ENCODE data around the gene PARVB.

DNA sequence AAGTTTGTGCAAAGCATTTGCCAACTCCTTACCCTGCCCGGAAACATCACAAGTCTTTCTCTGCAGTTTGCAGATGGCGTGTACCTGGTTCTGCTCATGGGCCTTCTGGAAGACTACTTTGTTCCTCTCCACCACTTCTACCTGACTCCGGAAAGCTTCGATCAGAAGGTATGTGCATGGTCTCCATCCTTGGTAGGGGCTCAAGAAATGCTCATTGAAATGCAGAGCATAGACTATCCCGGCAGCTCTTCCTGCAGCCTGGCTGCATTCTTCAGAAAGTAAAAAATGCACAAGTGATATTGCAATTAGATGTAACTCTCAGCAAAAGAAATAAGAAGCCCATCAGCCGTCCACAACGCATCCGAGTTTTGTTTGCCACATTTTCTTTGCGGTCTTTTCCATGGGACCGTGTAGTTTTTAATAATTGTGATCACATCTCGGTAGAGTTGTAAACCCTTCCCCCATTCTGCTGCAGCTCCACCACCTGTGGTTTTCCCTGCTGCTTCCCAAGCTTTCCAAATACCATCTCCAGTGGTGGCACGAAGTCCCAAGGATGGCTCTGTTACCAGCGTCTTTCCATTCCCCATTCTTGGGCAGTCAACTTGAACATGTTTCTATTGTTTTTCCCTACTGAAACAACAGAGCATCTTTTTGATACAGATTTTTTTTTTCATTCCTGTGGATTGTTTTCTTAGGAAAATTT is 134.0 kb downstream of the PARVB start:
- TF ChIP-seq POLR2A (IDR thresholded peaks at IDR 0.05): no peak
- TF ChIP-seq, protein P1, sequence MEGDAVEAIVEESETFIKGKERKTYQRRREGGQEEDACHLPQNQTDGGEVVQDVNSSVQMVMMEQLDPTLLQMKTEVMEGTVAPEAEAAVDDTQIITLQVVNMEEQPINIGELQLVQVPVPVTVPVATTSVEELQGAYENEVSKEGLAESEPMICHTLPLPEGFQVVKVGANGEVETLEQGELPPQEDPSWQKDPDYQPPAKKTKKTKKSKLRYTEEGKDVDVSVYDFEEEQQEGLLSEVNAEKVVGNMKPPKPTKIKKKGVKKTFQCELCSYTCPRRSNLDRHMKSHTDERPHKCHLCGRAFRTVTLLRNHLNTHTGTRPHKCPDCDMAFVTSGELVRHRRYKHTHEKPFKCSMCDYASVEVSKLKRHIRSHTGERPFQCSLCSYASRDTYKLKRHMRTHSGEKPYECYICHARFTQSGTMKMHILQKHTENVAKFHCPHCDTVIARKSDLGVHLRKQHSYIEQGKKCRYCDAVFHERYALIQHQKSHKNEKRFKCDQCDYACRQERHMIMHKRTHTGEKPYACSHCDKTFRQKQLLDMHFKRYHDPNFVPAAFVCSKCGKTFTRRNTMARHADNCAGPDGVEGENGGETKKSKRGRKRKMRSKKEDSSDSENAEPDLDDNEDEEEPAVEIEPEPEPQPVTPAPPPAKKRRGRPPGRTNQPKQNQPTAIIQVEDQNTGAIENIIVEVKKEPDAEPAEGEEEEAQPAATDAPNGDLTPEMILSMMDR (IDR thresholded peaks at IDR 0.05): no peak

All from body of pancreas (tissue), 4 donors.